Neural cell (in vitro differentiated cells): Measurements from ENCODE around the gene PALB2. TPM values are rescaled to one million over a fixed set of nuclear protein-coding genes. Genes with fewer than 3 reads are reported as not detected.

Source experiments
- H2AFZ ChIP-seq: fragments of 200-600, 300-800 bp; sonication (generic), shearing (Covaris generic); 2 replicates; pipeline ENCODE4 v1.6.0; 2014; ENCODE audit warnings: low read depth, mild to moderate bottlenecking, antibody characterized with exemption, low read length, moderate library complexity
- H3F3A ChIP-seq: fragments of 200-600 bp; shearing (Covaris generic); 2 replicates; pipeline ENCODE4 v1.6.1; 2016; ENCODE audit warnings: mild to moderate bottlenecking, moderate library complexity, mixed read lengths, antibody characterized with exemption, low read length; ENCODE audit not compliant: insufficient read depth, poor library complexity, severe bottlenecking
- H3K27ac ChIP-seq: fragments of 200-600, 300-800 bp; sonication (generic), shearing (Covaris generic); 2 replicates; pipeline ENCODE4 v1.5.1; 2014; ENCODE audit warnings: mild to moderate bottlenecking, low read length, moderate library complexity
- H3K27me3 ChIP-seq: fragments of 300-800, 200-600 bp; sonication (generic), shearing (Covaris generic); 2 replicates; pipeline ENCODE4 v1.6.0; 2014; ENCODE audit warnings: mild to moderate bottlenecking, low read depth, low read length, moderate library complexity; ENCODE audit not compliant: insufficient read depth
- H3K36me3 ChIP-seq: fragments of 300-800, 200-600 bp; sonication (generic), shearing (Covaris generic); 2 replicates; pipeline ENCODE4 v1.5.1; 2014; ENCODE audit warnings: mild to moderate bottlenecking, antibody characterized with exemption, low read length, moderate library complexity; ENCODE audit not compliant: insufficient read depth
- H3K4me2 ChIP-seq: fragments of 300-800, 200-600 bp; sonication (generic), shearing (Covaris generic); 2 replicates; pipeline ENCODE4 v1.6.0; 2014; ENCODE audit warnings: mild to moderate bottlenecking, low read length
- H3K4me3 ChIP-seq: fragments of 300-800, 200-600 bp; sonication (generic), shearing (Covaris generic); 2 replicates; pipeline ENCODE4 v1.5.1; 2014; ENCODE audit warnings: mild to moderate bottlenecking, low read length, moderate library complexity
- H3K79me2 ChIP-seq: fragments of 200-600 bp; shearing (Covaris generic); replicated peaks from 2 replicates; pipeline ENCODE4 v1.6.0; 2014; ENCODE audit warnings: mild to moderate bottlenecking, low read length, moderate library complexity; ENCODE audit not compliant: insufficient read depth
- H3K9ac ChIP-seq: fragments of 300-800, 200-600 bp; sonication (generic), shearing (Covaris generic); 2 replicates; pipeline ENCODE4 v1.6.1; 2016; ENCODE audit warnings: mild to moderate bottlenecking, low read length, mixed read lengths
- H3K9me2 ChIP-seq: fragments of 200-600 bp; shearing (Covaris generic); 2 replicates; pipeline ENCODE4 v1.6.1; 2016; ENCODE audit warnings: mild to moderate bottlenecking, low read length, mixed read lengths; ENCODE audit not compliant: insufficient read depth
- H3K9me3 ChIP-seq: fragments of 200-600, 300-800 bp; sonication (generic), shearing (Covaris generic); 2 replicates; pipeline ENCODE4 v1.6.1; 2016; ENCODE audit warnings: mild to moderate bottlenecking, mixed run types, low read length, moderate library complexity, mixed read lengths
- H4K20me1 ChIP-seq: fragments of 200-600 bp; shearing (Covaris generic); 2 replicates; pipeline ENCODE4 v1.6.1; 2016; ENCODE audit warnings: mild to moderate bottlenecking, mixed run types; ENCODE audit not compliant: insufficient read depth
- EP300 ChIP-seq: fragments of 450-650 bp; conservative IDR thresholded peaks from 2 replicates; pipeline ENCODE4 v1.6.1; 2014; ENCODE audit warnings: antibody characterized with exemption, mild to moderate bottlenecking, moderate library complexity; ENCODE audit not compliant: poor library complexity, severe bottlenecking
- EZH2 ChIP-seq: fragments of 200-600, 300-800 bp; shearing (Covaris generic), sonication (generic); IDR thresholded peaks from 2 replicates; pipeline ENCODE4 v1.6.1; 2014; ENCODE audit warnings: antibody characterized with exemption, low read length, borderline replicate concordance, mild to moderate bottlenecking; ENCODE audit not compliant: insufficient read depth, poor library complexity, severe bottlenecking
- MXI1 ChIP-seq: fragments of 450-650 bp; conservative IDR thresholded peaks from 2 replicates; pipeline ENCODE4 v1.6.1; 2014; ENCODE audit warnings: antibody characterized with exemption, mild to moderate bottlenecking; ENCODE audit not compliant: poor library complexity, severe bottlenecking
- POLR2AphosphoS5 ChIP-seq: IDR thresholded peaks from 2 replicates; pipeline ENCODE4 v1.6.1; 2012
- RAD21 ChIP-seq: fragments of 450-650 bp; conservative IDR thresholded peaks from 2 replicates; pipeline ENCODE4 v1.6.1; 2014; ENCODE audit warnings: antibody characterized with exemption, mild to moderate bottlenecking, moderate library complexity
- SMC3 ChIP-seq: fragments of 450-650 bp; conservative IDR thresholded peaks from 2 replicates; pipeline ENCODE4 v1.6.1; 2014; ENCODE audit warnings: antibody characterized with exemption, mild to moderate bottlenecking, moderate library complexity; ENCODE audit not compliant: poor library complexity
- TAF1 ChIP-seq: IDR thresholded peaks from 2 replicates; pipeline ENCODE4 v1.6.1; 2012; ENCODE audit warnings: low read depth
- polyA plus RNA-seq: library from polyadenylated mRNA; depleted of rRNA; stranded (reverse); fragments of >200 nt; gene quantifications from 2 replicates; pipeline ENCODE4 v1.2.3, GENCODE V29; 2014
- TF ChIP-seq, protein P1 (sequence below): fragments of 450-650 bp; IDR thresholded peaks from 2 replicates; pipeline ENCODE4 v1.5.1; 2014; ENCODE audit warnings: antibody characterized with exemption, mild to moderate bottlenecking, moderate library complexity; ENCODE audit not compliant: poor library complexity, severe bottlenecking
- TF ChIP-seq, protein P2 (sequence below): IDR thresholded peaks from 2 replicates; pipeline ENCODE4 v1.6.1; 2012; ENCODE audit warnings: borderline replicate concordance

PALB2 gene
- polyA plus RNA-seq, 1 donor from 2014 or later = 6.5 TPM

DNA sequence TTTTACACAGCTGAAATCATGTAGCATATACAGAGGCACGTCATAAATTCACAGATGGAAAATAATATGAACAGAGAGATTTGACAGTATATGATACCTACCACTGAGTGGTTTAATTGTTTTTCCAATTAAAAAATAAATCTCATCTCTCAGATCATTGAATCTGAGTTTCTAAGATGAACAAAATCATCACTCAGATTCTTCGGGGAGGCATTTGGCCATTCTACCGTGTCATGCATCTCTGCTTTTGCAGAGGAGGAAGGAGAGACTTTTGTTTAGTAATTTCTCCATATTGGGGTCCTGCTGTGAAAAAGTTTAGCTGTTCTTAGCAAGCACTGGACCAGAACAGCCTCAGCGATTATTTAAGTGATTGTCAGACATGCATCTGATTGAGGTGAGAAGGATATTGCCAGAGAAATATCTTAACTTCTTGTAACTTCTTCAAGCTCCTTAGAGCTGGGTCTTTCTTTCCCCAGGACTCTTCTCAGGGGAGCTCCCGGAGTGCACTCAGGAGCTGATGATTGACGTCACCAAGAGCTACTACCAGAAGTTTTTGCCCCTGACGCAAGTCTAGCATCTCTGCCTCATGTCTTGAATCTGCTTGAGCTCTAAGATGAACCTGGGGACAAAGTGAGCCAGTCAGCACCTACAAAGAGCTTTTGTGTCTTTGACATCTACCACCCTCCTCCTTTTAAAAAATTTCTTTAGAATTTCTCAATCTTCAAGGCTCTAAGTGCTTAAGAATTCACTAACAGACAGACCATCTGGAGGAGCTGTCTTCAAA, 25.7 kb upstream of the PALB2 start:
- Histone ChIP-seq H3K4me2 (no peak overlapping the region), H3K9me2 (no peaks in the 10 kb centered on the region), H3K36me3 (peaks cover 12% of the 10 kb centered on the region), H2AFZ (no peak overlapping the region), H4K20me1 (no peaks in the 10 kb centered on the region), H3K27ac (no peak overlapping the region), H3F3A (no peaks in the 10 kb centered on the region), H3K9me3 (no peaks in the 10 kb centered on the region), H3K27me3 (no peaks in the 10 kb centered on the region), H3K4me3 (no peak overlapping the region), H3K79me2 (no peaks in the 10 kb centered on the region), H3K9ac (no peak overlapping the region)
- TF ChIP-seq, protein P1, sequence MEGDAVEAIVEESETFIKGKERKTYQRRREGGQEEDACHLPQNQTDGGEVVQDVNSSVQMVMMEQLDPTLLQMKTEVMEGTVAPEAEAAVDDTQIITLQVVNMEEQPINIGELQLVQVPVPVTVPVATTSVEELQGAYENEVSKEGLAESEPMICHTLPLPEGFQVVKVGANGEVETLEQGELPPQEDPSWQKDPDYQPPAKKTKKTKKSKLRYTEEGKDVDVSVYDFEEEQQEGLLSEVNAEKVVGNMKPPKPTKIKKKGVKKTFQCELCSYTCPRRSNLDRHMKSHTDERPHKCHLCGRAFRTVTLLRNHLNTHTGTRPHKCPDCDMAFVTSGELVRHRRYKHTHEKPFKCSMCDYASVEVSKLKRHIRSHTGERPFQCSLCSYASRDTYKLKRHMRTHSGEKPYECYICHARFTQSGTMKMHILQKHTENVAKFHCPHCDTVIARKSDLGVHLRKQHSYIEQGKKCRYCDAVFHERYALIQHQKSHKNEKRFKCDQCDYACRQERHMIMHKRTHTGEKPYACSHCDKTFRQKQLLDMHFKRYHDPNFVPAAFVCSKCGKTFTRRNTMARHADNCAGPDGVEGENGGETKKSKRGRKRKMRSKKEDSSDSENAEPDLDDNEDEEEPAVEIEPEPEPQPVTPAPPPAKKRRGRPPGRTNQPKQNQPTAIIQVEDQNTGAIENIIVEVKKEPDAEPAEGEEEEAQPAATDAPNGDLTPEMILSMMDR = no peak
- TF ChIP-seq SMC3 (no peak), EP300 (no peak), EZH2 (no peak), RAD21 (no peak), TAF1 (no peak), MXI1 (no peak), POLR2AphosphoS5 (no peak)
- TF ChIP-seq, protein P2, sequence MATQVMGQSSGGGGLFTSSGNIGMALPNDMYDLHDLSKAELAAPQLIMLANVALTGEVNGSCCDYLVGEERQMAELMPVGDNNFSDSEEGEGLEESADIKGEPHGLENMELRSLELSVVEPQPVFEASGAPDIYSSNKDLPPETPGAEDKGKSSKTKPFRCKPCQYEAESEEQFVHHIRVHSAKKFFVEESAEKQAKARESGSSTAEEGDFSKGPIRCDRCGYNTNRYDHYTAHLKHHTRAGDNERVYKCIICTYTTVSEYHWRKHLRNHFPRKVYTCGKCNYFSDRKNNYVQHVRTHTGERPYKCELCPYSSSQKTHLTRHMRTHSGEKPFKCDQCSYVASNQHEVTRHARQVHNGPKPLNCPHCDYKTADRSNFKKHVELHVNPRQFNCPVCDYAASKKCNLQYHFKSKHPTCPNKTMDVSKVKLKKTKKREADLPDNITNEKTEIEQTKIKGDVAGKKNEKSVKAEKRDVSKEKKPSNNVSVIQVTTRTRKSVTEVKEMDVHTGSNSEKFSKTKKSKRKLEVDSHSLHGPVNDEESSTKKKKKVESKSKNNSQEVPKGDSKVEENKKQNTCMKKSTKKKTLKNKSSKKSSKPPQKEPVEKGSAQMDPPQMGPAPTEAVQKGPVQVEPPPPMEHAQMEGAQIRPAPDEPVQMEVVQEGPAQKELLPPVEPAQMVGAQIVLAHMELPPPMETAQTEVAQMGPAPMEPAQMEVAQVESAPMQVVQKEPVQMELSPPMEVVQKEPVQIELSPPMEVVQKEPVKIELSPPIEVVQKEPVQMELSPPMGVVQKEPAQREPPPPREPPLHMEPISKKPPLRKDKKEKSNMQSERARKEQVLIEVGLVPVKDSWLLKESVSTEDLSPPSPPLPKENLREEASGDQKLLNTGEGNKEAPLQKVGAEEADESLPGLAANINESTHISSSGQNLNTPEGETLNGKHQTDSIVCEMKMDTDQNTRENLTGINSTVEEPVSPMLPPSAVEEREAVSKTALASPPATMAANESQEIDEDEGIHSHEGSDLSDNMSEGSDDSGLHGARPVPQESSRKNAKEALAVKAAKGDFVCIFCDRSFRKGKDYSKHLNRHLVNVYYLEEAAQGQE = no peak

DNA sequence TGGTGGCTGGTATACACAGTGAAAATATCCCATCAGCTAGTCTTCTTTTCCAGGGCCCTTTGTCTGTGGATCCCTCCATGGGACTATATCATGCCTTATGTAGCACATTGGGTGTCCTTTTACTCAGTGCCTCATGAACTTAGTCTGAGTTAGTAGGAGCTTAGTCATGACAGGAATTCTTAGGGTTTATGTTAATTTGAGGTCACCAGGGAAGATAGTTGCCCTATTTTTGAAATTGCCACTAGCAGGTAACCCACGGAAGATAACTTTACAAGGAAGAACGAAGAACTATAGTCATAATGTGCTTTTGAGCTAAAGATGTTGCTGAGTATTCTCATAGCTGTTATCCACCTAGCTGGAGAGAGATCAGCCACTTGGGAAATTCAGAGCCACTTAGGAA, 22.8 kb upstream of the PALB2 start:
- Histone ChIP-seq H3K9me3 (no peaks in the 10 kb centered on the region), H4K20me1 (no peaks in the 10 kb centered on the region), H3K79me2 (no peaks in the 10 kb centered on the region), H3K9ac (no peak overlapping the region), H3K9me2 (no peaks in the 10 kb centered on the region), H3K36me3 (peaks cover 9% of the 10 kb centered on the region), H3K4me2 (no peak overlapping the region), H3K27ac (no peak overlapping the region), H2AFZ (no peak overlapping the region), H3F3A (no peaks in the 10 kb centered on the region), H3K27me3 (no peaks in the 10 kb centered on the region), H3K4me3 (no peak overlapping the region)
- TF ChIP-seq RAD21 (no peak), MXI1 (no peak), SMC3 (no peak), EZH2 (no peak), POLR2AphosphoS5 (no peak), EP300 (no peak), TAF1 (no peak)
- TF ChIP-seq, protein P1 = no peak
- TF ChIP-seq, protein P2 = no peak
